Iris pigment epithelial cell (primary cell): ENCODE results near the gene ARHGEF28.

ENCODE experiments used
- DNase-seq: peaks from one replicate; pipeline ENCODE4 v3.0.0-alpha.2; 2011; ENCODE audit warnings: low read depth

ARHGEF28 gene

DNA sequence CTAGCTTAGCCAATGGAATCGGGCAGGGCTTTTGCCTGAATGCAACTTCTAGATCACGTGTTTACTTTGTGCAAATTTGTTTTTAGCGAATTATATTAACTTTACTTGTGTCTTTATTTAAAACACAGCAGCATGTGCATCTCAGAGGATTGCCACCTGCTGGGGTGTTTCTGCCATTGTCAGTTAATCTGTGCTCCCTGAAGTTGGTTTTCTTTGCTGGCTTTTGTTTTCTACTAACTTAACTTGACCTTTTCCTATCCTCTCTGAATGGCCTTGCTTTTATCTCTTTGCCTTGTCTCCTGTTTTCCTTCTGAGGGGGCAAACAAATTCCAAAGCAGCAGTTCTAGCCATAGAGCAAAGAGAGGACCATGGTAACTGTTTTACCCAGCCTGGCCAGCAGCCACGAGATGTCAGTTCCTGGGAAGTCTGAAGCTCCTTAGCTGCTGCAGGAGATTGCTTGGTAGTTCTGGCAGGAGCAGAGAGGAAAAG lies 67.6 kb downstream of the ARHGEF28 start:
- DNase-seq: peak; percentile 68

DNA sequence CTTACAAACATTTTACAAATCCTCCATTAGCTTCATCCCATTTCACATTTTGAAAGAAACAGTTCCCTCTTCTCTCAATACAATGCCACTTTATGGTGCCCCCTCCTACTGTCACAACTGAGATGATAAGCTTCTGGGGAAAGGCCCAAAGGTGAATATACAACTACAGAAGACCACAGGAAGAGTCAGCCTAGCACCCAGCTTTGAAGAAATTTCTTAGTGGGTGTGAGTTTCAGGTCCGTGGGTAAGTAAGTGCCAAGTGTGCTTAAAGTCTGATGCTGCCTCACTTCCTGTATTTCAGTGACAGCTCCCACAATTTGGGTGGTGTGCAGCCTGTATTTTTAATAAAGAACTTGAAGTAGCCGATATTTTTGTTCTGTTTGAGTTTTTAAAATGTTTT lies 68.1 kb downstream of the ARHGEF28 start:
- DNase-seq: no peak

DNA sequence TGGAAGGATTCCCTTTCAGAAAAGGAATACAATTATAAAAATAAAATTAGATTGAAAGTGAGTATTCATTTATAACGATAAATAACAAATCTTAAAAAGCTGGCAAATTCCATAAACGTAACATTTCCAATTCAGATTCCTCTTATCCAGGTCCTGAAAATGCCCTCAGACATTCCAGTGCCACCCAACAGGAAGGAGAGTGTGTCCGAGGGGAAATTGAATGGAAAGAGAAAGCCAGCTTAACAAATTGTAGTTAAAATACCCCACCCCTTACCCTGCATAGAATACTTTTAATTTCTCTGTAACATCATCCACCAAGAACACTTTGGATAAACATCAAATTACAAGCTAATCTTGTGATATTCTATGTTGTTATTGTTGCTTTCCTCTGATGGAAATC lies 72.0 kb downstream of the ARHGEF28 start:
- no peak for DNase-seq

DNA sequence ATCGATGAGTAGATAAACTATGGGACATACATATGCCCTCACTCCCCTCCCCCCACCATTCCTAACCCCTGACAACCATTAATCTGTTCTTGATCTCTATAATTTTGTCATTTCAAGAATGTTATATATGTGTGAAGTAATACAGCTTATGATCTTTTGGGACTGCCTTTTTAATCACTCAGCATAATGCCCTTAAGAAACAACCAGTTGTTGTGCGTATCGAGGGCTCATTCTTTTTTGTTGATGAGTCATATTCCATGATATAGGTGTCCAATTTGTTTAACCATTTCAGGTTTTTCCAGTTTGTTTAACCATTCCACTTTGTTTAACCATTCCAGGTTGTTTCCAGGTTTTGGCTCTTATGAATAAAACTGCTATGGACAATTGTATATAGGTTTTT lies 75.6 kb downstream of the ARHGEF28 start:
- DNase-seq: peak; percentile 68

DNA sequence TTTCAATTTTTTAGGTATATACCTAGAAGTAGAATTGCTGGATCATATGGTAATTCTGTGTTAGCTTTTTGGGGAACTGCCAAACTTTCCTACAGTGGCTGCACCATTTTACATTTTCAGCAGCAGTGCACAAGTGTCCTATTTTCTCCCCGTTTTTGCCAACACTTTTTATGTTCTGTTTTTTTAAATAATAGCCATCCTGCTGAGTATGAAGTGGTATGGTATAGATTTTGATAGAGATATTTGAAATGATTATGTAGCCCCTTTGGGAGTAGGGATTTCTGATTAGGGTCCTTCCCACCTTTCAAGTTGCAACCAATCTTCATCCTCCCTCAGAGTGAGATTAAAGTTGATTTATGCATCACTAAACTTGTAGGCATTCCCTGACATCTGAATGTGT lies 76.5 kb downstream of the ARHGEF28 start:
- no peak for DNase-seq

DNA sequence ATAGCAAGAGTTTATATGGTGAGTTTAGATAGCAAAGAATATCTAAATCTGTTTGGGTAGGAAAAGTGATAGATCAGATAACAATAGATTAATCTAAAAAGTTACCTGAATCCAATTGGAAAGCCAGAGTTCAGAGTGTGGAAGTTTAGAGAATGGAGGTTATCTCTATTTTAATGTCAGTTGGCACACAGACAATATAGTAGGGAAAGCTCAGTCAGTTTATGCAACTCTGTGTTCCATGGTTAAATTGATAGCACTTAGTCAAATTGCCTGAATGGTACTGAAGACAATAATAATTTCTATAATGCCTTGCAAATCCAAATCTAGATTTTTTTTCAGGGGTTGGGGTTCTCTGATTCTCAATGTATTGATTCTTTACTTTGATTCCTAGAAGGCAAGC lies 77.0 kb downstream of the ARHGEF28 start:
- DNase-seq: no peak

DNA sequence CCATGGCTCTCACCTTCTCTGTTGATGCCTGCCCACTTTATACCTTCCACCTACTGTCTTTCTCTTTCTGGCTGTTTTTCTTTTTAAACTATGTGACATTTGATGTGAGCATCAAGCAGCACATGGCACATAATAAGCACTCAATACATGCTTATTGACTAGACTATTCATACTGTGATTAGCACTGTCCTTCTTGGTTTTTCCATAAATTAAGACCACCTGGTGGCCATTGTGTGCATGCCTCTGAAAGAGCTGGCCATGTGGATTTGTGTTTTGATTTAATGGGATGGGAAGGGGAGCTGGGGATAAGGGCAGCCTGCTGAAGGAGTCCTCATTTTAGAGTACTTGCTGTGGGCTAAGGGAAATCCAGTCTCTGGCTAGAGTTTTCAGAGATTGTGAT lies 79.4 kb downstream of the ARHGEF28 start:
- DNase-seq: no peak

DNA sequence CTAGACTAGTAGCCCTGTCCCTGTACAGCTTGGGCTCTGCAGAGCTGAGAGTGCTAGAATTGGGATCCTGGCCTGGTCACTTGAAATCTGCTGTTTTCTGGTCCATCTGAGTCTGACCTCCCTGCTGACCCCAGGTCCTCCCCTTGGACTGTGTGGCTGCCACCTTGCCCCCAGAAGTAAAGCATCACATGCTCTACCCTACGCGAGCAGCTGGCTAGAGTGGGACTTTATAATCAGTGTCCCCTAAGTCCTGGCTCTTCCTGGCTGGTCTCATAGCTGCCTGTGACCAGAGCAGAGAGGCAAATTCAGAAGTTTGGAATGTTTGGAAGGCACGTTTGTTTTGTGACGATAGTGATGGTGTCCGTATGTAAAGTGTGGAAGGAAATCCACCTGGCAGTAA lies 81.0 kb downstream of the ARHGEF28 start:
- no peak for DNase-seq

DNA sequence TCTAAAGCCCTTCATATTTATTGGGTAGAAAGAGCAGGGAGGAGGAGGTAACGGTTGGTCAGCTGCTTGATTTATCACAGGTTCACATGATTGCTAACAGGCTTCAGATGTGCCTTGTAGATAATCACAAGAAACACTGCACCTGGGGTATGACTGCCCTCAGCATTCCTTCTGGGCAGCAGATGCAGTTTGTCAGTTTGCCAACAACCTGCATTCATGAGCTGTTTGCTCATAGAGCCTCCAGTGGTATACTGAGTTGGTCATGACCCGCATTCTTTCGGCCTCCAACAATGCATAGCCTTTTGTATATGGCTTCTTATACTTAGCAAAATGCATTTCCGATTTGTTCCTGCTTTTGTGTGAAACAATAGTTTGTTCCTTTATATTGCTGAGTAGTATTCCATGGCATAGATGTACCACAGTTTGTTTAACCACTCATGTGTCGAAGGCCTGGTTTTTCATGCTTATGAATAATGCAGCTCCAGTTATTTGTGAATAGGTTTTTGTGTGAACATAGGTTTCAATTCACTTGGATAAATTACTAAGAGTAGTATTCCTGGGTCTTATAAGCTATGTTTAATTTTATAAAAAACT lies 83.6 kb downstream of the ARHGEF28 start:
- DNase-seq: peak; percentile 69

DNA sequence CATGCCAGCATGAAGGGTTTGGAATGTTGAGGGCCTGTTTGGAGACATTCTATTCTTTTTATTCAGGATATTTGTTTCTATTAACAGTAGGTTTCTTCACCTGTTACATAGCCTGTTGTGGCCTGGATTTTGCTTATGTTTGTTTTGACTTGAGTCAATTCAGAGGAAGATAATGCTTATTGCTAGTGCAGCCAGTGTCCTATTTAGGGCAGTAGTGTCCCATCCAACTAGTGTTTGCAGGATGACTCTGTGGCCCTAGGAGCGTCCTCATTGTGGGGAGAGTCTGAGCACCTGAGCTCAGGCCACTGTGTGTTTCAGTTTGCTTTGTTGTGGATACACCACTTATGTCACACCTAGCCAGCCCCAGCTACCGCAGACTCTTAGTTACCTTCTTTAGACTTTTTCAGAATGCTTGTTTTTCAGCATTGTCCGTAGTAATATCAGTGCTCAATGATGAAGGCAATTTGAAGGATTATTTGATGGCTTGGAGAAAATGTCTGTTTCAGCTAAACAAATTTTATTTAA lies 90.3 kb downstream of the ARHGEF28 start:
- no peak for DNase-seq

DNA sequence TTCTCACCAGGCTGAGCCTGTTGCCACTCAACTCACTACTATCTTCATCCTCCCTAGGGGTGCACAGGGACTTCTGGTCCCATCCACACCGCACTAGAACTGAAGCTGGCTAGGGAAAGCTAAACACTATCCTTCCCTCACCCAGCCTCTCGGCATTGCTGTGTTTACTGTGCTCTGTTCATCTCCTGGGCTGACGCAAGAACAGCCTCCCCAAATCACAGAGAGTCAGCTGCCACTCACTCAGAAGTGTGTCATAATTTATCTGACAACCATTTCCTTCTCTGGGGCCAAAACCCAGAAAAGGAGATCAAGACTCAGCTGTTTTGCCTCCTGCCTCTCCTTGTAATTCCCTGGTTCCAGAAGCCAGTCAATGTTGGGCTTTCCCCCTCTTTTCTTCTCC lies 92.8 kb downstream of the ARHGEF28 start:
- peak; percentile 24 for DNase-seq

DNA sequence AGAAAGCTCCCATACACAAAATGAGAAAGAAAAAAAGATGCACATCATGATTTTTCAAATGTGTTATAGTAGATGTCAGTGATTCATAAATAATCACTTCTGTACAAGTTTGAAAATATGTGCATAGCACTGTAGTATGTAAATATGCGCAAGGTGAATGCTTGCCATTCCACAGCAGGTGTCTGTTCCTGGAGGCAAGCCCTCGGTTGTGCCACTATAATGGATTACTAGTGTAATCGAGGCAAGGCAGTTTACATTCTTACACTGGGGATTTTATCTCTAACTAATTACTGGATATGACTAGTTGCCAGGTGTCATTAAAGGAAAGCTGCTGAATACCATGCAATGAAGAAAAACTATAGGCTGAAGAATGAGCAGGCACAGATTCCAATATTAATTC lies 93.6 kb downstream of the ARHGEF28 start:
- no peak for DNase-seq

DNA sequence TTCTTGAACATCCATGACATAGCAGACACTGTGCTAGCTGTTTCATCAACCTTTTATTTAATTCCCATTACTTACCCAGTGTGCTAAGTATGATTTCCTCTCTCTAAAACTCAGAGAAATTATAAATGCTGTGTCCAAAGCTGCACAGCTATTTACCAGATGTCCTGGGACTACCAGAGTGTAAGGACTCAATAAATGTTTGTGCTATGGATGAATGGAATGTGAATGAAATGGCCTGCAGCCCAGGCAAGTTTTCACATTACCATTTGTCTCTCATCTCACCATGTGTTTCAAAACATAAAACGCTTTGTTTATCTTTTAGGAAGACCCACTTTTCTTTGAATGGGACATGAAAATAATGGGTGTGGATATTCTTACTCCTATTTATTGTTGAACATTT lies 96.2 kb downstream of the ARHGEF28 start:
- DNase-seq: peak; percentile 63

DNA sequence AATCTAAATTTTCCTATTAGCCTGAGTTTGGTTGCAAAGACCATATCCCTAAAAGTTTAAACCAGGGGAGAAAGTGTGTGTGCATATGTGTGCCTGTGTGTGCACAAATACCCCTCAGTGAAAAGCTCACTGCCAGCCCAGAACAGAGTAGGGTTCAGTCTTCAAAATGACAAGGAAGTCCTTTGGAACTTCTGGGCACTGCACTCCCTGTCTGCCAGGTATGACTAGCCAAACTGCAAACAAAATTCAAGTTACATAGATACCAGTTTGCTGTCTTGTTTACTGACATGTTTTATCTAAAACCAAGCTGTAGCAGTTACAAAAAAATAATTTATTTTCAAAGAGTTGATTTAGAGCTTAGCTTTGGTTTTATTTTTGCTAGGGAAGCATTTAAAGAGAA lies 100.1 kb downstream of the ARHGEF28 start:
- DNase-seq: no peak

DNA sequence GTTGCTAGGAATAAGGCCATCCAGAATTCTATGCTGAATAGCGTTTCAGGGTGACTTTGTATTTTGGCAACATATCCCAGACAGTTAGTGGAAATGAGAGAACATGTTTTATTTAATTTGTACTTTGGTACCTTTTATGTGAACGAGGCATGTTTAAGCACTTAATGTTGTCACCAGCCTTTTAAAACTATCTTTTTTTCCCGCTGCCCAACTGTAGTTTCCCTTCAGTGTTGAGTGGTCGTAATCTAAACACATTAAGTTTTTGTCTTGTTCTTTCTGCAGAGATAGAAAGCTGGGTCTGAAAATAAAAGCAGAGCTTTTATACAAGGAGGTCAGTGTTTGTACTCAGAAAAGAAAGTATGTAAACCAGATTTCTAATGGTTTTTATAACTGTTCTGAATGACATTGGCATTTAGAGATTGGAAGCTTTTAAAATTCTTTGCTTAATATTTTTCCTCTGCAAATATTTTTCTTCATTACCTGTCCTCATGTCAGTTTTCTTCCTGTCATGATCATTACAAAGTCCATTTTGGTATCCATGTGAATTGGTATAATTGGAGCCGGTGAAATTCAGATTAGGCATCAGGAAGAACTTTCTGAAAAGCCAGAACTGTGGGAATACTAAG lies 100.7 kb downstream of the ARHGEF28 start:
- DNase-seq: no peak

DNA sequence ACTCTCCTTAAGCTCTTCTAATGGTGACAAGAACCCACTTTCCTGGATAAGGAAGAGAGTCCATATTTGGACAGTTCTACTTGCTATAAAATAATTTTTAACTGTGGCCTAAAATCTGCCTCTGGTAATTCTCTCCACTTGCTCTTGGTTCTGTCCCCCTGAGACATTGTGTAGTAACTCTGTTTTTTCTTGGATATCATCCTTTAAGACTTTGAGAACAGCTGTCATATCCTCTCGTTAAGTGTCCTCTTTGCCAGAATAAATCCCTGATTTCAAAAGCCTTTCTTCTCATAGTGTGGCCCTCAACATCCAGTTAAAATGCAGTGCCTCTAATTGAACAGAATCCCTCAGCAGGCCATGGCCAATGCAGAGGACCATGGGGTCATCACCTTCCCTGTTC lies 101.5 kb downstream of the ARHGEF28 start:
- DNase-seq: no peak

DNA sequence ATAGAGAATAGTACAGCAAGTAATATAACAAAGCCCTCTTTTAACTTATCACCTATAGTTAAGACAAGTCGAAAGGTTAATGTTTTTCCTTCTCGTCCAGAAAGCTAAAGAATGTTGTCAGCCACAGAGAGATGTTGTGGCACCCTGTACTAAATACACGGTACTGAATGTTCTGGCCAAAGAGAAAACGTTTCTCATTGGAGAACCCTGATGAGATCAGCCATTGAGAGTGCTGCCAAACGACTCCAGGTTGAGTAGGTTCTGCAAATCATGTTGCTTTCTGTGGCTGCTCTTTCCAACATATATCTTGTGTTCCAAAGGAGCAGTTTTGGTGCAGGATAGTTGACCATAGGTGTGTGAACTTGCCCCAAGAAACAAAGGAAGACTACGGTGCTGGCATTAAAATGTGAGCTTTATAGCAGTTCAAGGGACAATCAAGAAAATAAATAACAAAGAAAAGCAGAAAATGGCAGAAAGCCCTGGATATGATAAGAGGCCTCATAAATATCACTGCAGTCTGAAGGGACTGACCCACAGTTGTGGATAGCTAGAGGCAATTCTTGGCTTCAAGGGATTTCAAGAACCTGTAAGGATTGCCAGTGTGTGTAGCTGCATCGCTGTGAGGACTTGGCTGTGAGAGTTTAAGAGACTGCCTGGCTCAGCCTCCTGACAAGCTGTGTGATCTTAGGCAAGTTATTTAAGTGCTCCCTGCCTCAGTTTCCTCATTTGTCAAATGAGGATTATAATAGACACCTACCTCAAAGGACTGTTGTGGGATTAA lies 102.7 kb downstream of the ARHGEF28 start:
- DNase-seq: peak; percentile 31

DNA sequence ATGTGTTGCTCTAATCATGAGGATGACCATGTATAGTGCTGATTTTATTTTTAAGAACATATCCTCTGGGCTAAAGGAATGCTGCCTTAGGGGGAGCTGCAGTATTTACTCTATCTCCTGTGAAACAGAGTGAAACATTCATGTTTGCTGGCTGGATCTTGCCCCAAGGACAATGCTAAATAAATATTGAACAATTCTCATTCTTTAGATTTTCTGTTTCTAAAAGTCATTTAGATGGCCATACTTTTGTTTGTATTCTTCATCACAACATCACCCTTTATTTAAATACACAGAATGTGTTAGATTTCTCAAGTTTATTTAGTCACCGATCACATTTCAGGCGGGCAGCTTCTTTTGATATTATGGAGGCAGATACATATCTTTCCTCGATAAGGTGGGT lies 103.3 kb downstream of the ARHGEF28 start:
- peak; percentile 62 for DNase-seq

DNA sequence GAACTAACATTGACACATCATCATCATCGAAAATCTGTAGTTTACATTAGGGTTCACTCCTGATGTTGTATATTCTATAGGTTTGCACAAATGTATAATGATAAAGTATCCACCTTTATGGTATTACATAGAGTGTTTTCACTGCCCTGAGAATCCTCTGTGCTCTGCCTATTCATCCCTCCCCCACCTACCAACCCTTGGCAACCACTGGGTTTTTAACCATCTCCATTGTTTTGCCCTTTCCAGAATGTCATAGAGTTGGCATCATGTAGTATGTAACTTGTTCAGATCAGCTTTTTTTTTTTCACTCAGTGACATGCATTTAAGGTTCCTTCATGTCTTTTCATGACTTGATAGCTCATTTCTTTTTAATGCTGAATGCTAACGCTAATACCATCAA lies 106.0 kb downstream of the ARHGEF28 start:
- DNase-seq: no peak

DNA sequence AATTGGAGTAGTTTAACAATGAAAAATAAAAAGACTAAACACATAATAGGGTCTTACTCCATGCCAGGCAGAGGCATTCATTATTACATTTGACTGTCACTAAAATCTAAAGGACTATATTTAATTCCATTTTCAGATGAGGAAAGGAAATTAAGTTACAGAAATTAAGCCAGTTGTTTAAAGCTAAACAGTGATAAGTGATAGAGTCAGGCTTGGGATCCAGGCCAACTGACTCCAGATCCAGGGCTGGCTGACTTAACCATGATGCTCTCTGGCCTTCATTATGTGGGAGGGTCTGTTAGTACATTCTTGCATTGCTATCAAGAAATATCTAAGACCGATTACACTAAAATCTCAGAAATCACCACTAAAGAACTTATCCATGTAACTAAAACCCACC lies 107.2 kb downstream of the ARHGEF28 start:
- DNase-seq: peak; percentile 74

DNA sequence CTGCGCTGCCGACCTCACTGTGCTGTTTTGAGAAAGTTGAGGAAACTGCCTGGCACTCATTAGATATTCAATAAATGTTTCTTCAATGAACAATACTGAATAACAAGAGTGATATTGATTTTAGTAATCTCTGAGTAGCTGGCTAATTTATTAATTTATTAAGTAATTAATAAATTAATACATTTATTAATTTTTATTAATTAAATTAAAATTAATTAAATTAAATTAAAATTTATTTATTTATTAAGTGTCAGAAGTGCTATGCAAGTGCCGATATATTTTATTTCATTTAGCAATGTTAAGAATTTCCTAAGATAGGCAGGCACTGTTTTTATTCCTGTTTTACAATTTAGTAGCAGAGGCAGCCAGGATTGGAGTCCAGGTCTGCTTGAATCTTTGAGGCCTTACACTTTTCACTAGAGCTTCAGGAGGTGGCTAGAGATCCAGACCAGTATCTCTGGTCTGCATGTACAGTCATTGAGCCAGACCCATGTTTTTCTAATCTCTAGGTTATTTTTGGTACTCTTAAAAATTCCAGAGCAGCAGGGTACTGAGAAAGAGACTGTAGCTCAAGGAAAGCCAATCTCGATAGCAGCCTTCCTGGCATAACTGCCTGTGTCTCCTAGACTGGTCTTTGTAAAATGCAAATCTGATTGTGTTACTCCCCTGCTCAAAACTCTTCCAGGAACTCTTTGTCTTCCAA lies 109.2 kb downstream of the ARHGEF28 start:
- DNase-seq: no peak

DNA sequence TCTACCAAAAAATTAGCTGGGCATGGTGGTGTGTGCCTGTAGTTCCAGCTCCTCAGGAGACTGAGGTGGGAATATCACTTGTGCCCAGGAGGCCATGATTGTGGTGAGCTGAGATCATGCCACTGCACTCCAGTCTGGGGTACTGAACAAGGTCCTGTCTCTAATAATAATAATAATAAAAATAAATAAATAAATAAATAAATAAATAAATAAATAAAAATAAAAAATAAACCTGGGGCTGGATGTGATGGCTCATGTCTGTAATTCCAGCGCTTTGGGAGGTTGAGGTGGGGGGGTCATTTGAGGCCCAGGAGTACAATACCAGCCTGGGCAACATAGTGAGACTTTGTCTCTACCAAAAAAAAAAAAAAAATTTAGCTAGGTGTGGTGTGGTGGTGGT lies 113.7 kb downstream of the ARHGEF28 start:
- DNase-seq: no peak
